ENCODE data around the gene PDCD2. TPM values are rescaled to one million over a fixed set of nuclear protein-coding genes. Genes with fewer than 3 reads are reported as not detected.
"Not testable (repeated sequence)": the region's sequence is repeated elsewhere in the genome, so short reads cannot be mapped to it uniquely, and the experiment has no call there.

Gene PDCD2
- total RNA-seq, 1 donor from 2014 or later: 96.4 TPM

- Mint-ChIP-seq H3K27me3 (ENCODE audit: insufficient read depth, low read depth) (no peaks in the 10 kb centered on the region), H3K4me3 (no peak overlapping the region), H3K27ac (no peak overlapping the region), H3K4me1 (peaks cover 4% of the 10 kb centered on the region), H3K36me3 (peaks cover 15% of the 10 kb centered on the region), H3K9me3 (no peaks in the 10 kb centered on the region)
- no peak for TF ChIP-seq EZH2 (IDR thresholded peaks at IDR 0.05)
- no peak for TF ChIP-seq EZH2phosphoT487 (IDR thresholded peaks at IDR 0.05)
- TF ChIP-seq, protein P1, sequence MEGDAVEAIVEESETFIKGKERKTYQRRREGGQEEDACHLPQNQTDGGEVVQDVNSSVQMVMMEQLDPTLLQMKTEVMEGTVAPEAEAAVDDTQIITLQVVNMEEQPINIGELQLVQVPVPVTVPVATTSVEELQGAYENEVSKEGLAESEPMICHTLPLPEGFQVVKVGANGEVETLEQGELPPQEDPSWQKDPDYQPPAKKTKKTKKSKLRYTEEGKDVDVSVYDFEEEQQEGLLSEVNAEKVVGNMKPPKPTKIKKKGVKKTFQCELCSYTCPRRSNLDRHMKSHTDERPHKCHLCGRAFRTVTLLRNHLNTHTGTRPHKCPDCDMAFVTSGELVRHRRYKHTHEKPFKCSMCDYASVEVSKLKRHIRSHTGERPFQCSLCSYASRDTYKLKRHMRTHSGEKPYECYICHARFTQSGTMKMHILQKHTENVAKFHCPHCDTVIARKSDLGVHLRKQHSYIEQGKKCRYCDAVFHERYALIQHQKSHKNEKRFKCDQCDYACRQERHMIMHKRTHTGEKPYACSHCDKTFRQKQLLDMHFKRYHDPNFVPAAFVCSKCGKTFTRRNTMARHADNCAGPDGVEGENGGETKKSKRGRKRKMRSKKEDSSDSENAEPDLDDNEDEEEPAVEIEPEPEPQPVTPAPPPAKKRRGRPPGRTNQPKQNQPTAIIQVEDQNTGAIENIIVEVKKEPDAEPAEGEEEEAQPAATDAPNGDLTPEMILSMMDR (IDR thresholded peaks at IDR 0.05): no peak
- Histone ChIP-seq H3K36me3 (peaks cover 15% of the 10 kb centered on the region), H4K20me1 (ENCODE audit: low read depth) (peaks cover 8% of the 10 kb centered on the region), H3K27me3 (no peaks in the 10 kb centered on the region), H3K9ac (no peak overlapping the region), H3K4me3 (no peak overlapping the region), H3K9me3 (ENCODE audit: low read depth) (no peaks in the 10 kb centered on the region), H3K4me2 (no peak overlapping the region), H3K4me1 (no peaks in the 10 kb centered on the region), H3K27ac (no peak overlapping the region), H2AFZ (replicated peaks) (no peak overlapping the region), H3F3A (ENCODE audit: low read depth) (peaks cover 13% of the 10 kb centered on the region), H3K79me2 (ENCODE audit: low read depth) (no peaks in the 10 kb centered on the region)
- no peak for DNase-seq (ENCODE audit: low spot score)
These were observed 51.5 kb downstream of the PDCD2 start for GRCh38 chr6:170532867-170533488.

DNA sequence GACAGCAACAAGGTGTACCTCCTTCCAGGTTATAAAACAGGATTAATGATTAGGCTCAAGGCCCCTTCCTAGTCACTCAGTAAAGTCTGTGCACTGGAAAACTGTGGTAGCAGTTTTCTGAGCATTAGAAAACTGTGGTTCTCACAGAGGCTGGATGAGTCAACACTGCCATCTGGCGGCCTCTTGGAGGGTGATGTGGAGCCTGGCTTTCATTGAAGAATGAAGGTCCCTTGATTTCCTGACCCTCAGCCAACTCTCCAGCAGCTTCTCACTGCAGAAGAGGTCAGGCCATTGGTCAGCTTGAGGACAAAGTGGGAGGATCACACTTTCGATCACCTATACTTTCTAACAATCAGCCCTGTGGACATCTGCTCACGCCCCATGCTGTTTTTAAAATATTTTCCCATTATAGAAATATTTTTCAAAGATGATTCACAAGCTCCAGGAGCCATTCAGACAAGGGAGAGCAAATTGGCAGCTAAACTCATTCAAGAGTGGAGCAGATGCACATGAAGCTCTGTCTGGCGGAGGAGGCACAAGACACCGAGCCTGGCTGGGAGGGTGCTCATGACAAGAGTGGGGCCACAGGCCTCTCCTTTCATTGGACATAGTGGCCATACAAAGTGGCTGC, 54.5 kb downstream of the PDCD2 start:
- Mint-ChIP-seq H3K27ac (no peak overlapping the region), H3K36me3 (peaks cover 3% of the 10 kb centered on the region), H3K4me3 (peak overlapping the region; percentile 25), H3K9me3 (no peaks in the 10 kb centered on the region), H3K4me1 (peaks cover 4% of the 10 kb centered on the region), H3K27me3 (ENCODE audit: insufficient read depth, low read depth) (no peaks in the 10 kb centered on the region)
- TF ChIP-seq, protein P1 (IDR thresholded peaks at IDR 0.05): peak; percentile 93
- no peak for TF ChIP-seq EZH2phosphoT487 (IDR thresholded peaks at IDR 0.05)
- H3K79me2 ChIP-seq (ENCODE audit: low read depth): no peaks in the 10 kb centered on the region
- H3K4me1 ChIP-seq: no peaks in the 10 kb centered on the region
- no peak overlapping the region for H3K4me2 ChIP-seq
- no peak overlapping the region for H3K9ac ChIP-seq
- H3K27ac ChIP-seq: no peak overlapping the region
- H3K9me3 ChIP-seq (ENCODE audit: low read depth): no peaks in the 10 kb centered on the region
- no peaks in the 10 kb centered on the region for H3K27me3 ChIP-seq
- peaks cover 13% of the 10 kb centered on the region for H3F3A ChIP-seq (ENCODE audit: low read depth)
- H2AFZ ChIP-seq (replicated peaks): no peak overlapping the region
- peak; percentile 84 for DNase-seq (ENCODE audit: low spot score)
- no peak overlapping the region for H3K4me3 ChIP-seq
- no peaks in the 10 kb centered on the region for H4K20me1 ChIP-seq (ENCODE audit: low read depth)
- peaks cover 6% of the 10 kb centered on the region for H3K36me3 ChIP-seq

DNA sequence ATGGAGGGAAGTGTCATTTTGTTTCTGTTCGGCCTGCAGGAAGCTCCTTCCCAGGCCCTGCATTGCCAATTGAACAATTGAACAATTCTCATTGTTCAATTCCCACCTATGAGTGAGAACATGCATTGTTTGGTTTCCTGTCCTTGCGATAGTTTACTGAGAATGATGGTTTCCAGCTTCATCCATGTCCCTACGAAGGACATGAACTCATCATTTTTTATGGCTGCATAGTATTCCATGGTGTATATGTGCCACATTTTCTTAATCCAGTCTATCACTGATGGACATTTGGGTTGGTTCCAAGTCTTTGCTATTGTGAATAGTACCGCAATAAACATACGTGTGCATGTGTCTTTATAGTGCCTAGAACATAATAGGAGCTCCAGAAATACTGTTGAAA, 56.4 kb downstream of the PDCD2 start:
- not testable (repeated sequence) for H3K4me2 ChIP-seq; H3K79me2 ChIP-seq (ENCODE audit: low read depth); H4K20me1 ChIP-seq (ENCODE audit: low read depth); H2AFZ ChIP-seq (replicated peaks); H3K4me1 ChIP-seq; H3K36me3 ChIP-seq; H3K4me3 Mint-ChIP-seq; H3K27me3 ChIP-seq; H3K27ac Mint-ChIP-seq; H3K36me3 Mint-ChIP-seq; H3K9me3 Mint-ChIP-seq; H3K9ac ChIP-seq; H3K4me3 ChIP-seq; H3K27ac ChIP-seq; DNase-seq (ENCODE audit: low spot score); H3K9me3 ChIP-seq (ENCODE audit: low read depth); H3K27me3 Mint-ChIP-seq (ENCODE audit: insufficient read depth, low read depth); H3F3A ChIP-seq (ENCODE audit: low read depth); H3K4me1 Mint-ChIP-seq

GRCh38 chr6:170525795-170526194, 58.6 kb downstream of the PDCD2 start:
- H2AFZ ChIP-seq (replicated peaks): no peak overlapping the region
- peaks cover 4% of the 10 kb centered on the region for H3K4me1 Mint-ChIP-seq
- no peaks in the 10 kb centered on the region for H3K4me1 ChIP-seq
- H3K4me3 Mint-ChIP-seq: no peak overlapping the region
- H3K27ac Mint-ChIP-seq: no peak overlapping the region
- no peaks in the 10 kb centered on the region for H3K36me3 ChIP-seq
- H3K27me3 Mint-ChIP-seq (ENCODE audit: insufficient read depth, low read depth): peaks cover 4% of the 10 kb centered on the region
- no peak overlapping the region for H3K27ac ChIP-seq
- H3F3A ChIP-seq (ENCODE audit: low read depth): peaks cover 7% of the 10 kb centered on the region
- H4K20me1 ChIP-seq (ENCODE audit: low read depth): no peaks in the 10 kb centered on the region
- DNase-seq (ENCODE audit: low spot score): no peak
- no peak overlapping the region for H3K4me2 ChIP-seq
- H3K9me3 ChIP-seq (ENCODE audit: low read depth): no peaks in the 10 kb centered on the region
- no peak overlapping the region for H3K9ac ChIP-seq
- no peaks in the 10 kb centered on the region for H3K36me3 Mint-ChIP-seq
- H3K9me3 Mint-ChIP-seq: no peaks in the 10 kb centered on the region
- H3K79me2 ChIP-seq (ENCODE audit: low read depth): no peaks in the 10 kb centered on the region
- no peak overlapping the region for H3K4me3 ChIP-seq
- no peaks in the 10 kb centered on the region for H3K27me3 ChIP-seq
- no peak for TF ChIP-seq EZH2phosphoT487 (IDR thresholded peaks at IDR 0.05)
- TF ChIP-seq, protein P1 (IDR thresholded peaks at IDR 0.05): no peak
- no peak for TF ChIP-seq EZH2 (IDR thresholded peaks at IDR 0.05)

Data from neural progenitor cell (in vitro differentiated cells).